Trophoblast cell (in vitro differentiated cells and primary cell): ENCODE measurements around the gene USP7.

Experiments used
- DNase-seq, 2 donors: peaks; one replicate each; pipeline ENCODE4 v3.0.0-alpha.2; 2016
- H2AFZ ChIP-seq: 2 replicates; pipeline ENCODE4 v1.6.1; 2013; ENCODE audit warnings: low read length, moderate library complexity, mild to moderate bottlenecking; ENCODE audit not compliant: insufficient read depth, poor library complexity
- H2AK5ac ChIP-seq: 2 replicates; pipeline ENCODE4 v1.6.1; 2013; ENCODE audit warnings: mild to moderate bottlenecking, low read length
- H2BK120ac ChIP-seq: 2 replicates; pipeline ENCODE4 v1.6.1; 2013; ENCODE audit warnings: low read length, mild to moderate bottlenecking, moderate library complexity; ENCODE audit not compliant: insufficient read depth, poor library complexity
- H2BK12ac ChIP-seq: 2 replicates; pipeline ENCODE4 v1.6.1; 2013; ENCODE audit warnings: mild to moderate bottlenecking, low read length, moderate library complexity
- H2BK5ac ChIP-seq: 2 replicates; pipeline ENCODE4 v1.6.1; 2013; ENCODE audit warnings: low read length, low read depth, moderate library complexity, mild to moderate bottlenecking; ENCODE audit not compliant: poor library complexity
- H3K14ac ChIP-seq: 2 replicates; pipeline ENCODE4 v1.6.1; 2013; ENCODE audit warnings: mild to moderate bottlenecking, low read length
- H3K18ac ChIP-seq: 2 replicates; pipeline ENCODE4 v1.6.1; 2013; ENCODE audit warnings: mild to moderate bottlenecking, low read length
- H3K23ac ChIP-seq: 2 replicates; pipeline ENCODE4 v1.6.1; 2013; ENCODE audit warnings: low read length
- H3K27ac ChIP-seq: 2 replicates; pipeline ENCODE4 v1.5.1; 2013; ENCODE audit warnings: low read depth, mild to moderate bottlenecking, inconsistent platforms, low read length, moderate library complexity
- H3K27me3 ChIP-seq: 2 replicates; pipeline ENCODE4 v1.6.1; 2013; ENCODE audit warnings: inconsistent platforms, mild to moderate bottlenecking, low read length, moderate library complexity; ENCODE audit not compliant: insufficient read depth
- H3K36me3 ChIP-seq, 2 experiments: 1 replicate in 1 of 2; 2 replicates in 1 of 2; pipeline ENCODE4 v1.6.1; 2013; ENCODE audit warnings: low read length in 2 of 2, mild to moderate bottlenecking in 2 of 2, moderate library complexity in 1 of 2; ENCODE audit not compliant: insufficient read depth in 2 of 2, control insufficient read depth in 1 of 2
- H3K4ac ChIP-seq: 2 replicates; pipeline ENCODE4 v1.6.1; 2013; ENCODE audit warnings: low read depth, mild to moderate bottlenecking, low read length, moderate library complexity
- H3K4me1 ChIP-seq, 2 experiments: 1 replicate in 1 of 2; 2 replicates in 1 of 2; pipeline ENCODE4 v1.6.1; 2013; ENCODE audit warnings: low read length in 2 of 2, mild to moderate bottlenecking in 2 of 2, moderate library complexity in 1 of 2; ENCODE audit not compliant: insufficient read depth in 2 of 2, control insufficient read depth in 1 of 2
- H3K4me2 ChIP-seq: 2 replicates; pipeline ENCODE4 v1.6.1; 2013; ENCODE audit warnings: inconsistent platforms, mild to moderate bottlenecking, low read length, moderate library complexity
- H3K4me3 ChIP-seq: 2 replicates; pipeline ENCODE4 v1.5.1; 2013; ENCODE audit warnings: mild to moderate bottlenecking, low read depth, low read length, inconsistent platforms
- H3K79me1 ChIP-seq: one replicate; pipeline ENCODE4 v1.6.1; 2013; ENCODE audit warnings: low read length
- H3K79me2 ChIP-seq: 2 replicates; pipeline ENCODE4 v1.6.1; 2013; ENCODE audit warnings: low read length, mild to moderate bottlenecking; ENCODE audit not compliant: control insufficient read depth, insufficient read depth, poor library complexity
- H3K9ac ChIP-seq: 2 replicates; pipeline ENCODE4 v1.6.1; 2013; ENCODE audit warnings: mild to moderate bottlenecking, low read length
- H3K9me3 ChIP-seq: 2 replicates; pipeline ENCODE4 v1.6.1; 2013; ENCODE audit warnings: low read depth, mild to moderate bottlenecking, control low read depth, inconsistent platforms, low read length; ENCODE audit not compliant: insufficient read depth
- H4K12ac ChIP-seq: 2 replicates; pipeline ENCODE4 v1.6.1; 2013; ENCODE audit warnings: low read depth, mild to moderate bottlenecking, low read length, moderate library complexity
- H4K8ac ChIP-seq: 2 replicates; pipeline ENCODE4 v1.6.1; 2013; ENCODE audit warnings: low read depth, mild to moderate bottlenecking, low read length, moderate library complexity
- H4K91ac ChIP-seq: one replicate; pipeline ENCODE4 v1.6.1; 2013; ENCODE audit warnings: low read depth, mild to moderate bottlenecking, low read length, moderate library complexity
- WGBS: extraction: QIAGEN DNeasy Blood & Tissue Kit; methylation state at CpG from one replicate; pipeline ENCODE4 v1.1.7; 2013; ENCODE audit warnings: missing lambda C conversion rate; ENCODE audit not compliant: insufficient read length, insufficient coverage; ENCODE audit errors: extremely low coverage; 5-methylcytosine and 5-hydroxymethylcytosine counted together

USP7 gene

DNA sequence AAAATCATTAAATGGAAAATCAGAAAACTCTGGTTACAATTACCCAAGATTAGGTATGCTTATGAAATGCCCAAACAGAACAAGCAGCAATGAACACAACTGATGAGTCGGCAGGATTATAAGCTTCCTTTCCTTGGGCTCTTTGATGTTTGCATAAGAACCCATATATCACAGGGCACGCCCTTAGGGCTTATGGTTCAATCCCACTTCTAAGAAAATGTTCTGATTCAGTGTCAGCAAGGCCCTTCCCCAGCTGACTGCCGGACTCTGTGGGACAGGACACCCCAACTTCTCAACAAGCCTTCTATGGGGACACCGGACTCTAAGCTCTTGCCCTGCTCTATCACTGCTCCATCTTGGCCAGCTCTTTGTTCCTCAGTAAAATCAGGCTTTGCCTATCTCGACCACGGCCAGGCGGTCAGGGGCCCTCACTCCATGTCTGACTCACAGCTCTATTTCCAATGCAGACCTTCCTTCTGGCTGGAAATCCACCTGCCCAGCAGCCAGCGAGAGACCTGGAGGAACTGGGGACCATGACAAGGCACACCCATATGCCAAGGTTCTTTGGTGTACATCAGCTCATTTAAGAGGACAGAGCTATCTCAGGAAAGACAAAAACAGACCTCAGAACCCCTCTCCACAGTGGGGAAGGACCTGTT, 54.8 kb downstream of the USP7 start:
- Histone ChIP-seq H3K4me2 (no peak overlapping the region), H3K18ac (no peak overlapping the region), H2BK12ac (no peak overlapping the region), H3K27me3 (no peaks in the 10 kb centered on the region), H3K9me3 (peaks cover 1% of the 10 kb centered on the region), H3K79me2 (no peaks in the 10 kb centered on the region), H3K4me3 (no peak overlapping the region), H4K12ac (no peak overlapping the region), H3K4me1 (peaks cover 4 to 10% of the 10 kb centered on the region in 2 experiments), H3K27ac (no peak overlapping the region), H3K4ac (no peak overlapping the region), H2BK5ac (no peak overlapping the region), H2AFZ (no peak overlapping the region), H3K14ac (no peak overlapping the region), H3K23ac (no peak overlapping the region), H4K91ac (no peak overlapping the region), H3K36me3 (peaks cover 25 to 49% of the 10 kb centered on the region in 2 experiments), H4K8ac (no peak overlapping the region), H3K9ac (no peak overlapping the region), H3K79me1 (no peaks in the 10 kb centered on the region), H2AK5ac (no peak overlapping the region), H2BK120ac (no peak overlapping the region)
- no CpG with 5 or more reads among the region's 8 CpGs for WGBS
- DNase-seq = no peak

DNA sequence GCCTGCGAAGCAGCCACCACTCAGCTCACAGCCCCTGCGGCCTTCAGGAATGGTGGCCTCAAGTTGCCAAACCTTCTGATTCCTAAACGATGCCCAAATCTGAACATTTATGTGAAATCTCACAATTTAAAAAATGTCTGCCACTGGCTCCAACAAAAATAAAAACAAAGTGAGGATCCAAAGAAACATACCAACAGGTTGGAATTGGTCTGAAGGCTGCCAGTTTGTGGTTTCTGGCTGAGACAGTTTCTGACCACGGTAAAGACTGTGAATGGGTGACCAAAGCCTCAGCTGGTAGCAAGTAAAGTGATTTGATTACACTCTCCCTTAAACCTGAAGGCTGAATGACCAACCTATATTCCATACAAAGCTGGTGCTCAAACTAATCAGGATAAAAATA, 56.6 kb downstream of the USP7 start:
- Histone ChIP-seq H3K23ac (no peak overlapping the region), H2AFZ (no peak overlapping the region), H4K12ac (no peak overlapping the region), H4K8ac (no peak overlapping the region), H3K9ac (no peak overlapping the region), H2AK5ac (no peak overlapping the region), H3K79me1 (no peaks in the 10 kb centered on the region), H3K4me3 (no peak overlapping the region), H2BK5ac (no peak overlapping the region), H2BK120ac (no peak overlapping the region), H3K14ac (no peak overlapping the region), H3K18ac (no peak overlapping the region), H3K4ac (no peak overlapping the region), H3K4me1 (peaks cover 2 to 9% of the 10 kb centered on the region in 2 experiments), H3K9me3 (peaks cover 2% of the 10 kb centered on the region), H3K4me2 (no peak overlapping the region), H3K79me2 (no peaks in the 10 kb centered on the region), H4K91ac (no peak overlapping the region), H3K27ac (no peak overlapping the region), H2BK12ac (no peak overlapping the region), H3K36me3 (peaks cover 34 to 60% of the 10 kb centered on the region in 2 experiments), H3K27me3 (no peaks in the 10 kb centered on the region)
- no peak for DNase-seq
- no CpG with 5 or more reads among the region's 4 CpGs for WGBS

DNA sequence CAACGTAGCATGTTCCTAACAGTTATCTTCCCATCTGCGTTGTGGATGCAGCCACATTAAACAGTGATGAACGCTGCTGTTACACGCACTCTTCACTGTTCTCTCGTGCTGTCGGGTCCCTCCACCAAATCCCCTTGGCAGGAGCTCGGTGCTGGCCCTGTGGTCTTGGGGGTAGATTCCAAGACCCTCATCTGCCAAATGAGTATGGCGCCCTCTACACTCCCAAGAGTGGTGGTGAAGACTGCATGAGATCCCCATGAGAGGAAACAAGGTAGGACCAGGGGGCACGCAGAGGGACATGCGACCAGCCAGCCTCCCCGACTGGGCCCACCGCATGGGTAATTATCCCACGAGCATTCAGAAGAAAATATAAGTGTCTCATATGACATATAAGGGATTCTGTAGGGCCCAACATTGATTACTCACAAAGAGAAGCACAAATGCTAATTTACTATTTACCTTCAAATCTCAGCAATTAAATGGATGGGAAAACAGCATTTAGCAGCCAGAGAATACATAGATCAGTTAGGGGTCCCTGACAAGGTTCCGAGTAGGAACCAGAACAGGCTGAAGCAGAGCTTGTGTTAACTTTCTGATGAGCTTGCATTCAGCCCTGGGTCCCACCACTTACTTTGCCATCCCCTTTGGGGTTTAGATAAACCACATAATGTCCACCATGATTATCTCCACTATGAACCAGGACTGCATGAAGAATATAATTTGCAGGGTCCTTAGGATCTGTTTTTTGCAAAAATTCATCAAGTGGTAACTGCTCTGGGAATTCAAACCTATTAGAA, 57.7 kb downstream of the USP7 start:
- no peak overlapping the region for H3K18ac ChIP-seq
- H3K4me2 ChIP-seq = no peak overlapping the region
- H3K27ac ChIP-seq = no peak overlapping the region
- H3K9me3 ChIP-seq = peaks cover 2% of the 10 kb centered on the region
- no peak overlapping the region for H3K4me3 ChIP-seq
- no peaks in the 10 kb centered on the region for H3K79me1 ChIP-seq
- H2BK5ac ChIP-seq = no peak overlapping the region
- H4K91ac ChIP-seq = no peak overlapping the region
- no peaks in the 10 kb centered on the region for H3K4me1 ChIP-seq
- no peak overlapping the region for H2AK5ac ChIP-seq
- no peak overlapping the region for H4K8ac ChIP-seq
- peaks cover 42 to 66% of the 10 kb centered on the region in 2 experiments for H3K36me3 ChIP-seq
- H3K4ac ChIP-seq = no peak overlapping the region
- no peak overlapping the region for H4K12ac ChIP-seq
- WGBS = no CpG with 5 or more reads among the region's 14 CpGs
- H3K79me2 ChIP-seq = no peaks in the 10 kb centered on the region
- DNase-seq = no peak
- H2AFZ ChIP-seq = no peak overlapping the region
- no peak overlapping the region for H3K23ac ChIP-seq
- no peak overlapping the region for H2BK120ac ChIP-seq
- H2BK12ac ChIP-seq = no peak overlapping the region
- no peak overlapping the region for H3K9ac ChIP-seq
- no peak overlapping the region for H3K14ac ChIP-seq
- no peaks in the 10 kb centered on the region for H3K27me3 ChIP-seq

DNA sequence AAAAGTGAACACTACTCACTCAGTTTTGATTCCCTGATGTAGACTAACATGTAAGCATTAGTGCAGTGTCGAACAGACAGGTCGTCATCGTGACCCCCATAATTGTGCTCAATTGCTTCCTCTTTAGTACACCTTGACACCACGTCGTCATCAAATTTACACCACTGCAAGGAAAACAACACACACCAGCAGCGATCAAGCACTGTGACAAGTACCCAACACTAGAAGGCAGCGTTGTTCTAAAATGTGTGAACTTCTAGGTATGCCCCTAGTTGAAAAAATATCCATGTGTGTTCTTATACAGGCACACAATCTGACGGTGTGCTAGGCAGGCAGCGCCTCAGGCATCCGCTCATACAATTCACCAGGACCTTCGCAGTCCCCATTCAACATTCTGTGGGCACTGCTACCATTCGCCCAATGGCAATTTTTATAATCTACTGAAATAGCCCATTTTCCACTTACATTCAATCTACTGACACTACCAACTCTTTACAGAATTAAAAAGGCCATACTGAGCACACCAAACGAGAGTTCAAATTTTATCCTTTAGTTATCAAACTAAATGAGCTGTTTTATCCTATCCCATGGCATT, 58.4 kb downstream of the USP7 start:
- Histone ChIP-seq H3K14ac (no peak overlapping the region), H4K12ac (no peak overlapping the region), H3K9me3 (peaks cover 2% of the 10 kb centered on the region), H2BK120ac (no peak overlapping the region), H2BK5ac (no peak overlapping the region), H3K18ac (no peak overlapping the region), H3K4me1 (no peaks in the 10 kb centered on the region), H2BK12ac (no peak overlapping the region), H3K4me2 (no peak overlapping the region), H3K4me3 (no peak overlapping the region), H4K91ac (no peak overlapping the region), H3K27me3 (no peaks in the 10 kb centered on the region), H2AFZ (no peak overlapping the region), H3K23ac (no peak overlapping the region), H2AK5ac (no peak overlapping the region), H3K4ac (no peak overlapping the region), H3K27ac (no peak overlapping the region), H3K79me1 (no peaks in the 10 kb centered on the region), H4K8ac (no peak overlapping the region), H3K9ac (no peak overlapping the region), H3K36me3 (peaks cover 40 to 63% of the 10 kb centered on the region in 2 experiments), H3K79me2 (no peaks in the 10 kb centered on the region)
- no CpG with 5 or more reads among the region's 13 CpGs for WGBS
- DNase-seq = peak; percentile 8 to 52
